Adrenal gland (tissue), 12 donors: ENCODE measurements around the gene ZNF436. TPM values are rescaled to one million over a fixed set of nuclear protein-coding genes. Genes with fewer than 3 reads are reported as not detected.
A peak's percentile ranks its signal among the peaks of the same experiment; 100 is the strongest.

Experiments
- DNase-seq, 7 donors: peaks; one replicate each; pipeline ENCODE4 v3.0.0-alpha.2; 2019 to 2020
- H3K27ac ChIP-seq, 5 donors: fragments of 200-600 bp; sonication (generic) in 4 of 5; 1 replicate in 3 of 5; 2 replicates in 2 of 5; pipeline versions ENCODE4 v1.5.1 to v1.8.0; 2016 to 2020; ENCODE audit warnings: mild to moderate bottlenecking in 1 of 5
- H3K27me3 ChIP-seq: fragments of 200-600 bp; 2 replicates; pipeline ENCODE4 v1.8.0; 2021
- H3K36me3 ChIP-seq, 2 donors: fragments of 200-600 bp; replicated peaks in 1 of 2; 1 replicate in 1 of 2; 2 replicates in 1 of 2; pipeline versions ENCODE4 v1.5.1 to v1.8.0; 2018 to 2022
- H3K4me1 ChIP-seq, 2 donors: fragments of 200-600 bp; replicated peaks in 1 of 2; 1 replicate in 1 of 2; 2 replicates in 1 of 2; pipeline versions ENCODE4 v1.5.1 to v1.8.0; 2018 to 2021
- H3K4me3 ChIP-seq, 4 donors: fragments of 200-600 bp; sonication (generic) in 3 of 4; one replicate each; pipeline ENCODE4 v1.5.1; 2016 to 2018
- H3K9me3 ChIP-seq, 3 donors: fragments of 200-600 bp; sonication (generic) in 1 of 3; replicated peaks in 1 of 3; 1 replicate in 2 of 3; 2 replicates in 1 of 3; pipeline versions ENCODE4 v1.5.1 to v1.8.0; 2016 to 2021
- CTCF ChIP-seq, 6 experiments: fragments of 450-650 bp in 4 of 6; fragments of 200-600 bp in 2 of 6; sonication (generic) in 1 of 6; IDR thresholded peaks; 1 replicate in 5 of 6; 2 replicates in 1 of 6; pipeline versions ENCODE4 v1.5.1 to v1.8.0; 2016 to 2021; ENCODE audit warnings: antibody characterized with exemption in 6 of 6, mild to moderate bottlenecking in 2 of 6, moderate library complexity in 1 of 6
- POLR2A ChIP-seq, 2 donors: fragments of 450-650 bp; IDR thresholded peaks; one replicate each; pipeline ENCODE4 v1.6.1; 2017; ENCODE audit warnings: antibody characterized with exemption in 2 of 2, mild to moderate bottlenecking in 2 of 2, moderate library complexity in 1 of 2
- WGBS, 4 donors: extraction: QIAGEN DNeasy Blood & Tissue Kit in 2 of 4; methylation state at CpG; one replicate each; pipeline versions ENCODE4 v1.1.5 to v1.1.7; 2013 to 2017; 5-methylcytosine and 5-hydroxymethylcytosine counted together
- intact Hi-C, 2 donors: fragments of 100-400 bp; cut with DNase I; formaldehyde crosslinking; loops; one replicate each; pipeline versions ENCODE4 v1.14.1 to v1.15.0; 2022 to 2023
- polyA plus RNA-seq, 3 donors: library from polyadenylated mRNA; stranded (reverse); fragments of 200-250 nt in 2 of 3; fragments of 350-450 nt in 1 of 3; fragmentation: Illumina TruSeq in 1 of 3; extraction: RNeasy Lipid Tissue Mini Kit (QIAGEN cat#74804) in 1 of 3; gene quantifications; one replicate each; pipeline ENCODE4 v1.2.3, GENCODE V29; 2013 to 2014
- total RNA-seq, 9 donors: library from RNA; depleted of rRNA in 4 of 9; stranded (reverse); fragments of >200 nt in 4 of 9; fragments of 120-200 nt in 1 of 9; fragmentation: NEBNext Ultra II Directional in 1 of 9; extraction: Animal tissue kit (Norgen Biotek cat#: 25700) in 1 of 9; gene quantifications; one replicate each; pipeline versions ENCODE4 v1.1.0 to v1.2.4, GENCODE V29; 2013 to 2023
- donor health status: healthy with polysubstance abuse.
- donor health status: Bipolar disorder and iron deficiency.
- donor health status: DM: yes; HTN: yes; CAD: no.
- donor health status: DM: no; HTN: no; CAD: no.
- donor health status: DM: no; HTN: no; CAD: no.
- donor health status: DM: yes; HTN: yes; CAD: no.

ZNF436 gene
- total and polyA plus RNA-seq, 12 donors, result 7.8 to 43.7 (median 20.2) TPM

DNA sequence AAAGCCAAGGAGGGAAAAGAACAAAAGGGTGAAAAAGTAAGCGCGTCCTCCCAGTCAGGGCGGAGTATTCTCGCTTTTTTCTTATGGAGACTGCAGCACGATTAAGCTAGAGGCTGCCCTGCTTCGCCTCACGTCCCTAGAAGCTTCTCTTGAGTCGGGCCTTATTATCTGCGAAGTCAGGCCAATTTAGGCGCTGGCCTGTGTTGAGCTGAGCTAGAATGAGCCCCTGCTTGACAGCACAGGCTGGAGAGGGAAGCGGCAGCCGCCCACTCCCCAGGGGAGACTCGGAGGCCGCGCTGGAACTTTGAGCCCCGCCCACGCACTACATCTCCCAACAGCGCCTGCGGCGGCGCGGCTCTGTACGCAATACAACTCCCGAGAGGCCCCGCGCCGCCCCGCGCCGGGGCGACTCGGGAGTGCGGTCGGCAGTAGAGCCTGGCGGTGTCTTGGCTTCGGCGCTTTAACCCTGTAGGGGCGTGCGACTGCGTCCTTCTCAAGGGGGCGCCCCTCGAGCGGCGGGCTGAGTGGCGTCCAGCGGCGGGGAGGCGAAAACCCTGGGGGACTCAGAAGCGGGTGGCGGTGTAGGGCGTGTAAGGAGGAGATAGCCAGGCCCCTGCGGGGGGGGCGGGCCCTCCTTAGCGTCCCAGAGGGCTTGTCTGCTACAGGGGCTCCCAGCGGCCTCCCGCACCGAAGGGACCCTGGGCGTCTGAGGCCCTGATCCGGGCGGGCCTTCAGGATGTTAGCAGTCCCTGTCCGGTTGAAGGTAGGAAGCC, 888 bp downstream of the ZNF436 start:
- Histone ChIP-seq H3K4me1 (peaks cover 29 to 46% of the 10 kb centered on the region in 2 donors), H3K9me3 (peaks cover 0 to 10% (median 0%) of the 10 kb centered on the region in 3 donors), H3K27me3 (no peaks in the 10 kb centered on the region), H3K4me3 (peak overlapping the region; percentile 27 to 95 (median 56)), H3K36me3 (peaks cover 0 to 33% of the 10 kb centered on the region in 2 donors), H3K27ac (peak overlapping the region; percentile 86 to 98 (median 93))
- WGBS, 4 donors, result 0 to 5% (median 1%) methylated on average over 8 to 61 of the region's 61 CpGs
- peak; percentile 88 to 94 (median 91) for DNase-seq
- peak; percentile 83 to 94 for TF ChIP-seq POLR2A (IDR thresholded peaks at IDR 0.05)
- TF ChIP-seq CTCF (IDR thresholded peaks at IDR 0.05), result peak in 2 of 6 experiments; percentile 16
- intact Hi-C loops, result no loop called here

DNA sequence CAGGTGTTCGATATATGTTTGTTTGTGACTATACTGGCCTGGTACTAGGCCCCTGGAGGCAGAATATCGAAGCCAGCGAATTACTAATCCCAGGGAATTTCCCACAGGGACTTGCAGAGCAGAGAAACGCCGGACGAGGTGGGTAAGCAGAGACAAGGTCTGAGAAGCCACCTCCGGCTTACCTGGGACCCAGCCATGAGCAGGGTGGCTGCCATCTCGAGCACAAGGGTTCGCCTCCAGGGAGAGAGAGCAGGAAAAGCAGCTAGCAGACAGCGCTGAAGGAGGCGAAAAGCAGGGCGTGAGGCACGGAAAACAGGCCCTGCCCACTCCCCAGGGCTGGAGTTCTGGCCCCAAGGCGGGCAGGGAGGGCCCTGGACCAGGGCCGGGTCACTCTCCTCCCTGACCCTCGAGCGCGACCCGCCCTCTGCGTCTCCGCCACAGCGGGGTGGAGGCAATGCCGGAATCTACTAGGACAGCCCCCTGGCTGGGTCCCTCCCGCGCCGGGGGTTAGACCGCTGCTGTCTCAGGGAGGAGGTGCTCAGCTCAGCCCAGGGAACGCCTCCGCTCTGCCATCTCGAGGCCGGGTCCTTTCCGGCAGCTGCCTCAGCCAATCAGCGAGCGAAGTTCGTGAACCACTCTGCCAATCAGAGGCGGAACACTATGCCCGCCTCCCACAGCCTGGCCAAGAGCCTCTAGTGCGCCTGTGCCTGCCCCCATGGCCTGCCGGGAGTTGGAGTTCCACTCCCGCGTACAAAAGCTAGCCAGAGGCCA, 1.7 kb downstream of the ZNF436 start:
- peak; percentile 98 to 100 (median 99) for DNase-seq
- Histone ChIP-seq H3K9me3 (peaks cover 0 to 18% (median 0%) of the 10 kb centered on the region in 3 donors), H3K36me3 (peaks cover 0 to 39% of the 10 kb centered on the region in 2 donors), H3K4me1 (peaks cover 29 to 46% of the 10 kb centered on the region in 2 donors), H3K27me3 (no peaks in the 10 kb centered on the region), H3K27ac (peak overlapping the region; percentile 86 to 98 (median 93)), H3K4me3 (peak overlapping the region; percentile 27 to 95 (median 56))
- WGBS, 4 donors, result 2 to 7% (median 4%) methylated on average over 12 to 41 of the region's 41 CpGs
- intact Hi-C loops, result no loop called here
- TF ChIP-seq CTCF (IDR thresholded peaks at IDR 0.05) (no peak), POLR2A (IDR thresholded peaks at IDR 0.05) (peak; percentile 66 to 88)

DNA sequence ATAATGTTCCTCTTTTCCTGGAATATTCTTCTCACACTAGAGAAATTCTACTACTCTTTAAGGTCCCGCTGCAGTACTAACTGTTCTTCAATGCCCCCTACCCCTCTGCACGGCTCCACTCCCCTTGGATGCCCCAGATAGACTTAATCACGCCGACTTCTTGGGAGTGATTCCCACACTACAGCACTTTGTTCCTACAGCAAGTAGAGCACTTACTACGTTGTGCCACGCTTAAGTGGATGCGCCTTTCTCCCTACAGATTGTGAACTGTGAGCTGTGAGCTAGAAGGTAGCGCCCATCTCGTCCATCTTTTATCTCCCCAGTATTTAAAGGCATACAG, 2.2 kb downstream of the ZNF436 start:
- H3K9me3 ChIP-seq, result peaks cover 0 to 23% (median 0%) of the 10 kb centered on the region in 3 donors
- H3K36me3 ChIP-seq, result peaks cover 1 to 45% of the 10 kb centered on the region in 2 donors
- H3K27ac ChIP-seq, result peak overlapping the region; percentile 55 to 98 (median 93)
- WGBS, 4 donors, result 56 to 72% (median 59%) methylated on average over 9 of the region's 9 CpGs
- no peak for TF ChIP-seq CTCF (IDR thresholded peaks at IDR 0.05)
- TF ChIP-seq POLR2A (IDR thresholded peaks at IDR 0.05), result no peak
- H3K4me3 ChIP-seq, result peak overlapping the region in 3 of 4 donors; percentile 20 to 95 (median 84)
- intact Hi-C loops, result no loop called here
- H3K27me3 ChIP-seq, result no peaks in the 10 kb centered on the region
- DNase-seq, result no peak
- H3K4me1 ChIP-seq, result peaks cover 27 to 45% of the 10 kb centered on the region in 2 donors

- 83 to 91% (median 86%) methylated on average over 5 of the region's 5 CpGs for WGBS, 4 donors
- intact Hi-C loops, result no loop called here
- no peak for DNase-seq
- Histone ChIP-seq H3K27me3 (no peaks in the 10 kb centered on the region), H3K27ac (no peak overlapping the region), H3K36me3 (peaks cover 6 to 52% of the 10 kb centered on the region in 2 donors), H3K9me3 (peaks cover 0 to 32% (median 5%) of the 10 kb centered on the region in 3 donors), H3K4me1 (peaks cover 24 to 37% of the 10 kb centered on the region in 2 donors), H3K4me3 (peak overlapping the region in 1 of 4 donors; percentile 84)
- no peak for TF ChIP-seq POLR2A (IDR thresholded peaks at IDR 0.05)
- TF ChIP-seq CTCF (IDR thresholded peaks at IDR 0.05), result no peak
Observed at GRCh38 chr1:23366598-23366997, 3.0 kb downstream of the ZNF436 start.
